ENCODE measurements around the gene NPHS1.

NPHS1 gene

GRCh38 chr19:35776102-35776788 is 76.1 kb downstream of the NPHS1 start:
- ChIA-PET POLR2A (interaction anchor here (0.6 kb wide), 1 partner anchor 91 kb away, joined by 3 read pairs; no protein-coding TSS in a partner anchor), CTCF (interaction anchor here (1.2 kb wide), 1 partner anchor 13 kb away, joined by 3 read pairs; no protein-coding TSS in a partner anchor)
- H3K27ac ChIP-seq (ENCODE audit: insufficient read depth in 1 of 2, low read depth in 1 of 2, low read length in 2 of 2, poor library complexity in 1 of 2, severe bottlenecking in 2 of 2) = peak overlapping the region in 1 of 2 experiments; percentile 49

More at GRCh38 chr19:35776102-35776788, 76.1 kb downstream of the NPHS1 start:
- DNase-seq = no peak
- Histone ChIP-seq H3K36me3 (ENCODE audit: control insufficient read depth in 4 of 4, insufficient read depth in 4 of 4, low read length in 3 of 4) (peaks cover 6 to 32% (median 18%) of the 10 kb centered on the region in 4 experiments), H3K9me3 (ENCODE audit: control extremely low read depth in 1 of 5, control insufficient read depth in 4 of 5, insufficient read depth in 2 of 5, low read depth in 1 of 5, low read length in 4 of 5) (no peaks in the 10 kb centered on the region), H3K4me1 (ENCODE audit: control extremely low read depth in 1 of 4, control insufficient read depth in 4 of 4, insufficient read depth in 4 of 4, low read length in 3 of 4) (peaks cover 0 to 17% (median 10%) of the 10 kb centered on the region in 4 experiments), H3K4me3 (ENCODE audit: control insufficient read depth in 1 of 7, extremely low read depth in 1 of 7, insufficient read depth in 4 of 7, low read depth in 2 of 7, low read length in 6 of 7) (peak overlapping the region in 6 of 7 experiments; percentile 4 to 87 (median 77)), H3K27me3 (replicated peaks in 2 of 5; ENCODE audit: control insufficient read depth in 4 of 5, insufficient read depth in 5 of 5, low read length in 4 of 5) (no peaks in the 10 kb centered on the region)
- 59% methylated on average over 9 of the region's 13 CpGs for WGBS (ENCODE audit: insufficient coverage)
